Kidney tubule cell (primary cell): ENCODE measurements around the gene HSBP1L1.

Experiments used
- DNase-seq: peaks from one replicate; pipeline ENCODE4 v3.0.0-alpha.2; 2018; ENCODE audit warnings: low spot score

HSBP1L1 gene

GRCh38 chr18:79961527-79962291 lies 2.7 kb upstream of the HSBP1L1 start:
- DNase-seq, result no peak

DNA sequence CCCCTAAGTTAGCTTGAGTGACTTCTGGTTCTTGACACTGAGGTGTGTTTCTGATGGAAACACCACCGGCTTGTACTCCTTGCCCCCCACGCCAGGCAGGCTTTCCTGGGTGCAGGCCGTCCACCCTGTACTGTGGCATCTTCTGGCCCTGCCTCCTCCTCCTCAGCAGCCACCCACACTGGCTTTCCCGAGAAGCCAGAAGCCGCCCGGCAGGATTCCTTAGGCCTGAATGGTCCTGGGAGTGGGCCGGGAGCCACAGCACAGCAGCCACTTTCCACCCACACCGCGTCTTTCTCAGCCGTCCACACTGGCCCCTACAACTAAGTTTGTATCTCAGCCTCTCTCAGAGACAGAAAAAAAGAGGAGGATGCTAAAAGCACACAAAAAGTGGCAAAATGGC lies 2.1 kb upstream of the HSBP1L1 start:
- peak; percentile 33 for DNase-seq

DNA sequence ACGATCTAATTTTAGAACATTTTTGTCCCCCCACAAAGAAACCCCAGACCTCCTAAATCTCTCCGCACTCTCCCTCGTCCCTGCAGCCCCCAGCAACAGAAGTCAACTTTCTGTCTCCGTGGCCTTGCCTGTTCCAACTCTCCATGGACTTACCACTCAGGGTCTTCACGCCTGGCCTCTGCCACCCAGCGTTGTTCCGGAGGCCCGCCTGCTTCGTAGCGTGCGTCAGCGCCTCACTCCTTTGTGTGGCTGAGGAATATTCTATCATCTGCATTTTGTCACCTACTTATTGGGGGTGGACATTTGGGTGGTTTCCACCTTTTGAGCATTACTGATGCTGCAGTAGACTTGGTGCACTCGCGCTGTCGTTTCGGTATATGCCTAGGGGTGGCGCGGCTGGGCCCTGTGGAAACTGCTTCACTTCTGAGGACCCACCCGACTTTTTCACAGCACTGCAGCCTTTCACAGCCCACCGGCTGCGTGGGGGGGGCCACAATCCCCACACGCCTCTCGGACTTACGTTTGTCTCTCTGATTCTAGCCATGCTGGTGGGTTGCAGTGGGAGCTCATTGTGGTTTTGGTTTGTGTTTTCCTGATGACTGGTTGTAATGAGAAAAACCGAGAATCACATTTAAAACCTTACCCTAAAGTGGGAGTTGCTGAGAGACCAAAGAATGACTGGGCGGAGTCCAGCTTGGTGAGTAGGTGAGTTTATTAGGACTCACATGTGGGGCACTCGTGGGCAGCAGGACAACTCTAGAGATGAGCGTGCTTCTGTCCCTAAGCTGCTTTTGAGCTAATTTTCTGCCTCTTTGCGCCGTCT lies 1.4 kb upstream of the HSBP1L1 start:
- DNase-seq, result no peak

- DNase-seq, result no peak
These were observed 649 bp upstream of the HSBP1L1 start for GRCh38 chr18:79963658-79964329.

DNA sequence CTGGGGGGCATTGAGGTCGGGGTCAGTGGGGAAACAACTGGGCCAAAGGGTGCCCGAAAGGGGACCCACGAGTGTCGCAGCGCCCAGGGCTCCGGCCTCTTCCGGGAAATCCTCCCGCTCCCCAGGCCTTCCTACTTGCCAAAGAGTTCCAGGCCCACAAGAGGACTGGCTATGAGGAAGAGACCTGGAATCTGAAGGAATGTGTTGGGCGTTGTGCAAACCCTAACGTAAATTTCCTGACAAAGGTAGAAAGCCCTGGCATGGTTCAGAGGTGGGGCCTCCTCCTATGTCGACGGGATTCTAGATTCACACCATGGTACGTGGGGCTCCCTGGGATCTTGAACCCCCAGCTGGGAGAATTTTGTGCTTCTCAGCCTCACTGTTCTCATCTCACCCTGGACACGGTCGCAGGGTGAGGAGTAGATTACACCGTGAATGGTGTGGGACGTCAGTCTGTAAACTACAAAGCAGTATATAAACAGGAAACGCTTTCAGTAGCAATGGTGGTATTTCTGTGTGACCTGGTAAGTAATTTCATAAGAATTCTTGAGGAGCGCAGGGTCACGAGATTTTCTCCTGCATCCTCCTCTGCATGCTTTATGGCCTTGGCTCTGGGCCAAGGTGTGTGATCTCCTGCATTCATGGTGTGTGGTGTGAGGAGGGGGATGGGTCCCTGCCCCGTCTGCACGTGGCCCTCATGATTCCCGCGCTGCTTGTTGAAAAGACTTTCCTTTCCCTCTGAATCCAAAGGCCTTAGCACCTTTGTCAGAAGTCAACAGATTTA lies 868 bp downstream of the HSBP1L1 start:
- peak; percentile 87 for DNase-seq

DNA sequence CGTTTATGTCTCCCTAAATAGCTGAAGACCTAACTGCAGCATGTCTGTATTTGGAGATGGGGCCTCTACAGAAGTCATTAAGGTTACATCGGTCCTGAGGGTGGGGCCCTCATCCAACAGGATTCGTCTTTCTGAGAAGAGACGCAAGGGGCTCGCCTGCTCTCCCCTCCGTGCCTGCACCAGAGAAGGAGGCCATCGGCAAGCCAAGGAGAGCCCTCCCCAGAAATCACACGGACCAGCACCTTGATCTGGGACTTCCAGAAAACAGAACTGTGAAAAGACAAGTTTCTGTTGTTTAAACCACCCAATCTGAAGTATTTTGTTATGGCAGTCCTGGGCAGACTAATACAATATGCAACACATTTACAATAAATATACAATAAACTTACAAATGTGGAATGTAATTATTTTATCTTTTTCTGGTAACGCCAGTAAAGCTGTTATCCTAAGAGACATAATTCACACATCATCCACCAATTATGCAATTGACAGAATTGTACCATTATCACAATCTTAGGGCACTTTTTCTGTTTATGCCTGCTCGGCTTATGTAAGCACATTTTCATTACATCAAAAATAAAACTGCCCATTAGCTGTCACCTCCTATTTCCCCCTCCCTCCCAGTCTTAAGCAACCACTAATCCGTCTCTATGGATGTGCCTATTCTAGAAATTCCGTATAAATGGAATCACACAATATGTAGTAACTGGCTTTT lies 6.1 kb downstream of the HSBP1L1 start:
- no peak for DNase-seq

GRCh38 chr18:79971211-79971952 lies 6.9 kb downstream of the HSBP1L1 start:
- no peak for DNase-seq

DNA sequence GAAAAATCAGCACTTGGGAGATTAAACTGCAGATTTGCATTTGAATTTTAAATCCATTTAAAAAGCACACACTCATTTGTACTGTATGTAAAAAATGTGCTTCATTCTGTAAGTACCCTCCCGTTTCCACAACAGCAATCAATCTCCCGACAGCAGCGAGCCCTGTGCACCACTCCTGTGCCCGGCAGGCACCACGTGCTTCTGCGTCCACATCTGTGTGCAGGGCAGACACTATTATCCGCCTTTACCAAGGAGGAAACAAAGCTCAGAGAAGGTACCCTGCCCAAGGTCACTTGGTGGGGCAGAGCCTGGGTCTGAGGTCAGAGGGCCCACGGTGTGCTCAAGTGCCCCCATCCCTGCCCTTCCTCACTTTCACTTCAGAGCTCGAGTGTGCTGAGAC lies 7.5 kb downstream of the HSBP1L1 start:
- no peak for DNase-seq

- DNase-seq, result no peak
These were observed 8.3 kb downstream of the HSBP1L1 start for GRCh38 chr18:79972720-79973119.

GRCh38 chr18:79973517-79973916 lies 9.1 kb downstream of the HSBP1L1 start:
- no peak for DNase-seq

GRCh38 chr18:79974025-79974654 lies 9.7 kb downstream of the HSBP1L1 start:
- no peak for DNase-seq

DNA sequence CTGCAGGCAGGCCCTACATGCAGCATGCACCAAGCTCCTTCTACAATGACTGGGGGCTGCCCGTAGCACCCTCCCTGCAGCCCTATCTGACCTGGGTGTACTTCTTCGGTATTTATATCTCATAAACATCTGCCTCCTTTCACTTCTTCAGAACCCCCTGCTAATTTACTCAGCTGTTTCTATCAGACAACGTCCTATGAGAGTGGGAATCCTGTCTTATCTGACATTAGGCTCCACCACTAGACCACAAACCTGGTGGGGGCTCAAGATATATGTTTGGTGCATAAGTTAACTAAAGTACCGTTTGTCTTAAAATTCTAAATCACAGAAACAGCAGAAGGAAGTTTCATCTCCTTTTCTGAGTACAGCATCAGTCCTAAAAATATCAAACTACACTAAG lies 10.6 kb downstream of the HSBP1L1 start:
- DNase-seq, result no peak

- DNase-seq, result no peak
These were observed 11.7 kb downstream of the HSBP1L1 start for GRCh38 chr18:79975985-79976680.

DNA sequence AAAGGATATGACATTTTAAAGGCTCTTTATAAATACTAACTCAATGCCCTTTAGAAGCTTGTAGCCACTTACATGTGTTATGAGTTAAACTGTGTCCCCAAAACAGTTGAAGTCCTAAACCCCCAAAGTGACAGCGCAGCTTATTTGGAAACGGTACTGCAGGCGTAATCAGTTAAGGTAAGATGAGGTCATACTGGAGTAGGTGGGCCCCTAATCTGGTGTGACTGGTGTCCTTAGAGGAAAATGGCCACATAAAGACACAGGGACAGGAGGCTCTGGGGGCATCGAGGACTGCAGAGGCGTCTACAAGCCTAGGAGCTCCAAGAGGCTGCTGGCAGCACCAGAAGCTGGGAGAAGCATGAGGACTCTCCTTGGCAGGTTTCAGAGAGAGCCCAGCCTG lies 15.4 kb downstream of the HSBP1L1 start:
- DNase-seq, result no peak

DNA sequence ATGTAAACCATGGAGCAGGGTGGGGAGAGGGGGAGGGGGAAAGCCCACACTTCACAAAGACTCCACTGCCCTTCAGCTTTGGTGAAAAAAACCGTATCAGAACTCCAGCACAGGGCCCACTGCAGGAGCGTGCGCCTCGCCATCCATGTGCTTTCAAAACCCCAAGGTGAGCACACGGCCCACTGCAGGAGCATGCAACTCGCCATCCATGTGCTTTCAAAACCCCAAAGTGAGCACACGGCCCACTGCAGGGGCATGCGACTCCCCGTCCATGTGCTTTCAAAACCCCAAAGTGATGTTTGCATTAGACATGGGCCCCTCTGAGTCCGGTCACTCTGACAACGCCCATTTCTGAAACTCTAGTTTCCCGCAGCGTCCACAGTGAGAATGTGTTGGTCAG lies 16.1 kb downstream of the HSBP1L1 start:
- no peak for DNase-seq

- peak; percentile 41 for DNase-seq
These were observed 18.3 kb downstream of the HSBP1L1 start for GRCh38 chr18:79982736-79983135.

DNA sequence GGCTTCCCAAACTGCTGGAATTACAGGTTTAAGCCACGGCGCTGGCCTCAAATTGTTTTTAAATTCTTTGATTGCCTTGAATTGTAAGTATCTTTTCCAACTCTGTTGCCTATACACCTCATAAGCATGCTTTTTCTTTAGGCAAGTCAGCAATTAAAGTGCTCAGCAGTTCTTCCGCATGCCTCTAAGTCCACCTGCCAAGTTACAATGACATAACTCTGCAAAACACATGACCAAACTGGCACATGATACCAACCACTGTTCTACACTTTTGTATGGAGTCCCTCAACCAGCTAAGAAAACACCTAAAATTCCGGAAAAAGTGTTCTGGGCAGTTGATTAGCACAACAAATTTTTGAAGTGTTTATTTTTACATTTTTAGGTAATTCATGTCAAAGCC lies 18.8 kb downstream of the HSBP1L1 start:
- peak; percentile 50 for DNase-seq

DNA sequence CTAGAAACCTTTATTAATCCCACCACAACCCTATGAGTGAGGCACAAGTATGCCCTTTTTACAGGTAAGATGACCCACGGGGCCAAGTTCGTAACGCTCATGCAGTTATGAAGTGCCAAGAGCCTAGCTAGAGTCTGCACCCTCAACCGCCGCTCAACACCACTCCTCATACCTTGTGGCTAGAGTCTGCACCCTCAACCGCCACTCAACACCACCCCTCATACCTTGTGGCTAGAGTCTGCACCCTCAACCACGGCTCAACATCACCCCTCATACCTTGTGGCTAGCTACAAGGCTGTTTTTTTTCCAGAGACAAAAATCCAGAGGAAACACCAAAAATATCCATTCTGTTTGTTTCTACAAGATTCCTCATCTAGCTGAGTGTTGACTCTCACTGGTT lies 19.4 kb downstream of the HSBP1L1 start:
- no peak for DNase-seq

- DNase-seq, result no peak
These were observed 20.7 kb downstream of the HSBP1L1 start for GRCh38 chr18:79985172-79985571.

DNA sequence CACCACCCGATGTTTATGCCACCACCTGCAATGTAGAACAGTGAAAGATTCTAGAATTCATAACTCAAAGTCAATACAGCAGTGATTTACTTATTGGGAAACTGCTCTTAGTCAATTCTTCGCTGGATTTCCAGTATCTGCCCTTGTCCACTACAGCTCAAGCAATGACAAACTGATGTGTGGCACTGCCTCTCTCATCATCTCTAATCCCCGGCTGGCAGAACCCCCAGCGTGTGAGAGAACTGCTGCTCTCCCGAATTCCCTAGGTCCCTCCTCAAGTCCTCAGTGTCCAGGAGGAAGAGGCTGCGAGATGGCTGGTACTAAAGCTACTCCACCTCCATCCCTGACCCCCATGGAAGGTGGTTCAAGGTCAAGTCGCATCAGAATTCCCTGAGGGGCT lies 22.3 kb downstream of the HSBP1L1 start:
- no peak for DNase-seq
